ENCODE measurements around the gene ABRACL. TPM values are rescaled to one million over a fixed set of nuclear protein-coding genes. Genes with fewer than 3 reads are reported as not detected.
"Not testable (repeated sequence)": the region's sequence is repeated elsewhere in the genome, so short reads cannot be mapped to it uniquely, and the experiment has no call there.

The ABRACL gene
- total and polyA plus RNA-seq, 2 of the 4 experiments (the other 2 are of a cell fraction), result 16.0 to 27.9 TPM

DNA sequence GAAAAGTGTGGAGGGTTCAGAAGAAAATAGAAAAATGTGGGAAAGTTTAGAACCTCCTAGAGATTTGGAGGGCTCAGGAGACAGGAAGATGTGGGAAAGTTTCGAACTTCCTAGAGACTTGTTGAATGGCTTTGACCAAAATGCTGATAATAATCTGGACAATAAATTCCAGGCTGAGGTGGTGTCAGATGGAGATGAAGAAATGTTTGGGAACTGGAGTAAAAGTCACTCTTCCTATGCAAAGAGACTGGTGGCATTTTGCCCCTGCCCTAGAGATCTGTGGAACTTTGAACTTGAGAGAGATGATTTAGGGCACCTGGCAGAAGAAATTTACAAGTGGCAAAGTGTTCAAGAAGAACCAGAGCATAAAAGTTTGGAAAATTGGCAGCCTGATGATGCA lies 35.1 kb upstream of the ABRACL start:
- H2BK120ac ChIP-seq (ENCODE audit: low read depth, low read length); H4K8ac ChIP-seq (ENCODE audit: low read depth in 2 of 2, low read length in 2 of 2); H2AFZ ChIP-seq (replicated peaks; ENCODE audit: low read length, poor library complexity); intact Hi-C loops (cut with micrococcal nuclease); H3K23ac ChIP-seq (ENCODE audit: low read depth, low read length); H3K27me3 ChIP-seq (ENCODE audit: control insufficient read depth, insufficient read depth, low read length); CTCF ChIA-PET; H3K56ac ChIP-seq (ENCODE audit: extremely low read depth, insufficient read depth, low read length); H3K9ac ChIP-seq (ENCODE audit: low read depth, low read length); H3K9me3 ChIP-seq (ENCODE audit: control insufficient read depth, insufficient read depth, low read length); H3K27ac ChIP-seq (ENCODE audit: insufficient read depth, low read length); H2BK15ac ChIP-seq (ENCODE audit: low read depth, low read length); H4K20me1 ChIP-seq (ENCODE audit: insufficient read depth, low read length); H2AK9ac ChIP-seq (replicated peaks; ENCODE audit: low read depth, low read length, poor library complexity); H3K4me1 ChIP-seq (ENCODE audit: control insufficient read depth, insufficient read depth, low read length); H3K9me1 ChIP-seq (ENCODE audit: insufficient read depth, low read length); dilution Hi-C loops (cut with HindIII; ENCODE audit: low sequenced_read_pairs, unreplicated experiment); DNase-seq; H3K4me2 ChIP-seq (ENCODE audit: low read depth, low read length); H4K5ac ChIP-seq (ENCODE audit: low read depth, low read length); ATAC-seq (ENCODE audit: low read depth); H3K36me3 ChIP-seq (ENCODE audit: control insufficient read depth, insufficient read depth, low read length); H2BK20ac ChIP-seq (ENCODE audit: low read depth, low read length); H3K18ac ChIP-seq (ENCODE audit: low read depth, low read length); H3K4ac ChIP-seq (ENCODE audit: low read depth, low read length); BruUV-seq (replicated peaks); H3K14ac ChIP-seq (replicated peaks; ENCODE audit: low read depth, low read length); H2AK5ac ChIP-seq (ENCODE audit: low read depth, low read length); H3K4me3 ChIP-seq (ENCODE audit: insufficient read depth, low read depth, low read length); H2BK5ac ChIP-seq (ENCODE audit: low read depth, low read length, poor library complexity, severe bottlenecking); POLR2A ChIA-PET (ENCODE audit: unreplicated experiment); H4K91ac ChIP-seq (ENCODE audit: insufficient read depth, low read depth, low read length); in situ Hi-C loops (cut with MboI; ENCODE audit: low sequenced_read_pairs); H3K79me1 ChIP-seq (ENCODE audit: low read depth in 1 of 2, low read length in 2 of 2): not testable (repeated sequence)
- 63% methylated on average over 1 of the region's 1 CpG; no CpG with 5 or more reads in 1 of the 2 experiments for WGBS, 2 experiments (ENCODE audit: extremely low coverage in 2 of 2, insufficient read length in 1 of 2)

Data from IMR-90 (cell line).